NT2/D1 (cell line): ENCODE measurements around the gene ZNF277.

Experiments
- DNase-seq: peaks from one replicate; pipeline ENCODE4 v3.0.0-alpha.2; 2011; ENCODE audit warnings: low read depth, low spot score
- H3K27me3 ChIP-seq: 2 replicates; pipeline ENCODE4 v1.6.0; 2011; ENCODE audit warnings: mild to moderate bottlenecking; ENCODE audit not compliant: insufficient read length, insufficient read depth
- H3K36me3 ChIP-seq: 2 replicates; pipeline ENCODE4 v1.6.1; 2011; ENCODE audit warnings: mild to moderate bottlenecking, low read length, mixed read lengths; ENCODE audit not compliant: insufficient read depth, insufficient read length
- H3K4me1 ChIP-seq: 2 replicates; pipeline ENCODE4 v1.5.1; 2011; ENCODE audit not compliant: insufficient read depth, insufficient read length
- H3K4me3 ChIP-seq: 2 replicates; pipeline ENCODE4 v1.5.1; 2011; ENCODE audit warnings: low read depth; ENCODE audit not compliant: insufficient read length
- H3K9ac ChIP-seq: 2 replicates; pipeline ENCODE4 v1.6.0; 2011; ENCODE audit warnings: low read depth; ENCODE audit not compliant: insufficient read length
- H3K9me3 ChIP-seq: 2 replicates; pipeline ENCODE4 v1.5.1; 2011; ENCODE audit warnings: mild to moderate bottlenecking, low read length; ENCODE audit not compliant: insufficient read depth
- SUZ12 ChIP-seq: IDR thresholded peaks from 2 replicates; pipeline ENCODE4 v1.6.1; 2011; ENCODE audit not compliant: insufficient read length, insufficient read depth; ENCODE audit errors: extremely low read depth
- YY1 ChIP-seq: IDR thresholded peaks from 2 replicates; pipeline ENCODE4 v1.6.1; 2011; ENCODE audit not compliant: insufficient read length, insufficient read depth
- ZNF274 ChIP-seq: IDR thresholded peaks from 2 replicates; pipeline ENCODE4 v1.6.1; 2011; ENCODE audit warnings: mild to moderate bottlenecking, low read depth, low read length

ZNF277 gene

DNA sequence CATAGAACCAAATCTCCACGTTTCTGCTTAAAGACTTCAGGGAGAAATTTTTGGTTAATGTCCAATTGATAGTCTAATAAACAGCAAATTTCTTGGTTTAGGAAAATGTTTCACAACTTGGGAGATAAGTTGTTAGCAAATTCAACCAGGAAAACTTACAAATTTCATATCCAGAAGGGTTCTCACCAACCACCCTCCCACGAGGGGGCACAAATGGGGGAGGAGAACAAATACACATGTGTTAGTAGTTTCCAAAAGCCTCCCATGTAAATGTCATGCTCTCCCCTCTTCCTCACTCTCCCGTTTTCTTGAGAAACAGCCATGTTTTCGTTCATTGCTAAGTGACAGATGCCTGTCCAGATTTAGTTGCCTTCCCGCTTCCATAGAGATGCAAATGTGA, 10.8 kb upstream of the ZNF277 start:
- Histone ChIP-seq H3K9ac (no peak overlapping the region), H3K9me3 (no peaks in the 10 kb centered on the region), H3K4me3 (no peak overlapping the region), H3K36me3 (no peaks in the 10 kb centered on the region), H3K27me3 (no peaks in the 10 kb centered on the region), H3K4me1 (no peaks in the 10 kb centered on the region)
- TF ChIP-seq YY1: no peak
- no peak for TF ChIP-seq SUZ12
- TF ChIP-seq ZNF274: no peak
- DNase-seq: no peak

- Histone ChIP-seq H3K4me3 (no peak overlapping the region), H3K4me1 (no peaks in the 10 kb centered on the region), H3K9ac (no peak overlapping the region), H3K36me3 (no peaks in the 10 kb centered on the region), H3K27me3 (no peaks in the 10 kb centered on the region), H3K9me3 (no peaks in the 10 kb centered on the region)
- DNase-seq: no peak
- TF ChIP-seq ZNF274 (no peak), SUZ12 (no peak), YY1 (no peak)
Measured at GRCh38 chr7:112197322-112197721, 9.2 kb upstream of the ZNF277 start.

- H3K9me3 ChIP-seq: no peaks in the 10 kb centered on the region
- H3K9ac ChIP-seq: no peak overlapping the region
- H3K4me1 ChIP-seq: no peaks in the 10 kb centered on the region
- peaks cover 6% of the 10 kb centered on the region for H3K27me3 ChIP-seq
- no peaks in the 10 kb centered on the region for H3K36me3 ChIP-seq
- DNase-seq: no peak
- no peak overlapping the region for H3K4me3 ChIP-seq
- TF ChIP-seq SUZ12: no peak
- TF ChIP-seq YY1: no peak
- no peak for TF ChIP-seq ZNF274
Measured at GRCh38 chr7:112199035-112199655, 7.3 kb upstream of the ZNF277 start.

GRCh38 chr7:112199672-112200071, 6.8 kb upstream of the ZNF277 start:
- Histone ChIP-seq H3K9me3 (no peaks in the 10 kb centered on the region), H3K27me3 (peaks cover 7% of the 10 kb centered on the region), H3K9ac (no peak overlapping the region), H3K4me3 (no peak overlapping the region), H3K36me3 (no peaks in the 10 kb centered on the region), H3K4me1 (no peaks in the 10 kb centered on the region)
- TF ChIP-seq YY1 (no peak), SUZ12 (no peak), ZNF274 (no peak)
- DNase-seq: no peak

GRCh38 chr7:112201411-112201810, 5.1 kb upstream of the ZNF277 start:
- peaks cover 7% of the 10 kb centered on the region for H3K27me3 ChIP-seq
- DNase-seq: no peak
- H3K4me1 ChIP-seq: no peaks in the 10 kb centered on the region
- no peak overlapping the region for H3K9ac ChIP-seq
- TF ChIP-seq ZNF274 (no peak), YY1 (no peak), SUZ12 (no peak)
- no peaks in the 10 kb centered on the region for H3K9me3 ChIP-seq
- H3K4me3 ChIP-seq: no peak overlapping the region
- no peaks in the 10 kb centered on the region for H3K36me3 ChIP-seq

DNA sequence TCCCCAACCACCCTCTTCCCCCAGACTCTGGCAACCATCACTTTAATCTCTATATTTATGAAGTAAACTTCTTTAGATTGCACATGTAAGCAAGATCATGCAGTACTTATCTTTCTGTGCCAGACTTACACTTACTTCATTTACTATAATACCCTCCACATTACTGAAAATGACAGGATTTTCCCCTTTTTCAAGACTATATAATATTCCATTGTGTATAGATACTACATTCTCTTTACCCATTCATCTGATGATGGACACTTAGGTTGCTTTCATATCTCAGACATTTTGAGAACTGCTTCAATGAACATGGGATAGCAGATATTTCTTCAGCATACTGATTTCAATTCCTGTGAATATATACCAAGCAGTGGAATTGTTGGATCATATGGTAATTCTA, 4.7 kb upstream of the ZNF277 start:
- Histone ChIP-seq H3K9ac (no peak overlapping the region), H3K4me1 (no peaks in the 10 kb centered on the region), H3K4me3 (no peak overlapping the region), H3K36me3 (no peaks in the 10 kb centered on the region), H3K27me3 (peaks cover 7% of the 10 kb centered on the region), H3K9me3 (no peaks in the 10 kb centered on the region)
- TF ChIP-seq YY1 (no peak), ZNF274 (no peak), SUZ12 (no peak)
- no peak for DNase-seq

GRCh38 chr7:112202816-112203215, 3.7 kb upstream of the ZNF277 start:
- DNase-seq: no peak
- Histone ChIP-seq H3K4me3 (no peak overlapping the region), H3K9me3 (no peaks in the 10 kb centered on the region), H3K9ac (no peak overlapping the region), H3K36me3 (no peaks in the 10 kb centered on the region), H3K4me1 (no peaks in the 10 kb centered on the region), H3K27me3 (peaks cover 7% of the 10 kb centered on the region)
- TF ChIP-seq YY1: no peak
- TF ChIP-seq ZNF274: no peak
- no peak for TF ChIP-seq SUZ12
